Skeletal muscle tissue (tissue), 4 donors: ENCODE measurements around the gene SSRP1. TPM values are rescaled to one million over a fixed set of nuclear protein-coding genes. Genes with fewer than 3 reads are reported as not detected.
"Not testable (repeated sequence)": the region's sequence is repeated elsewhere in the genome, so short reads cannot be mapped to it uniquely, and the experiment has no call there.

ENCODE experiments used
- H3K27ac ChIP-seq: one replicate; pipeline ENCODE4 v1.7.0; 2013; ENCODE audit warnings: mild to moderate bottlenecking, low read depth, low read length, inconsistent platforms
- H3K27me3 ChIP-seq, 3 donors: one replicate each; pipeline ENCODE4 v1.7.0; 2013; ENCODE audit warnings: low read length in 3 of 3; ENCODE audit not compliant: control insufficient read depth in 3 of 3, insufficient read depth in 3 of 3
- H3K36me3 ChIP-seq, 3 donors: one replicate each; pipeline ENCODE4 v1.7.0; 2013; ENCODE audit warnings: low read length in 3 of 3; ENCODE audit not compliant: control insufficient read depth in 3 of 3, insufficient read depth in 3 of 3
- H3K4me1 ChIP-seq, 3 donors: one replicate each; pipeline ENCODE4 v1.7.0; 2013; ENCODE audit warnings: low read length in 3 of 3, mild to moderate bottlenecking in 3 of 3; ENCODE audit not compliant: control insufficient read depth in 3 of 3, insufficient read depth in 3 of 3
- H3K4me3 ChIP-seq, 3 donors: one replicate each; pipeline ENCODE4 v1.7.0; 2013; ENCODE audit warnings: low read length in 3 of 3
- H3K9ac ChIP-seq, 3 donors: one replicate each; pipeline ENCODE4 v1.7.0; 2013; ENCODE audit warnings: low read length in 3 of 3, mild to moderate bottlenecking in 3 of 3, moderate library complexity in 2 of 3, low read depth in 1 of 3
- H3K9me3 ChIP-seq, 3 donors: one replicate each; pipeline ENCODE4 v1.7.0; 2013; ENCODE audit warnings: low read length in 3 of 3; ENCODE audit not compliant: control insufficient read depth in 3 of 3
- total RNA-seq: library from RNA; depleted of rRNA; stranded (reverse); fragments of >200 nt; gene quantifications from one replicate; pipeline ENCODE4 v1.2.3, GENCODE V29; 2014
- donor health status: Osteomylitis.

The SSRP1 gene
- total RNA-seq, 1 donor from 2014 or later: 38.6 TPM

GRCh38 chr11:57341250-57341808, 5.6 kb upstream of the SSRP1 start:
- Histone ChIP-seq H3K27ac (no peak overlapping the region), H3K36me3 (no peaks in the 10 kb centered on the region), H3K9ac (no peak overlapping the region), H3K4me1 (peaks cover under 1 to 7% (median 6%) of the 10 kb centered on the region in 3 donors), H3K4me3 (no peak overlapping the region), H3K27me3 (no peaks in the 10 kb centered on the region), H3K9me3 (no peaks in the 10 kb centered on the region)

GRCh38 chr11:57340039-57340615, 4.4 kb upstream of the SSRP1 start:
- peaks cover 8 to 10% (median 8%) of the 10 kb centered on the region in 3 donors for H3K4me1 ChIP-seq
- H3K4me3 ChIP-seq: no peak overlapping the region
- no peak overlapping the region for H3K9ac ChIP-seq
- no peaks in the 10 kb centered on the region for H3K9me3 ChIP-seq
- no peaks in the 10 kb centered on the region for H3K36me3 ChIP-seq
- H3K27ac ChIP-seq: no peak overlapping the region
- no peaks in the 10 kb centered on the region for H3K27me3 ChIP-seq

- no peaks in the 10 kb centered on the region for H3K9me3 ChIP-seq
- H3K27ac ChIP-seq: no peak overlapping the region
- H3K27me3 ChIP-seq: no peaks in the 10 kb centered on the region
- H3K4me1 ChIP-seq: peaks cover 16 to 18% (median 16%) of the 10 kb centered on the region in 3 donors
- no peak overlapping the region for H3K4me3 ChIP-seq
- peaks cover 0 to 3% (median 2%) of the 10 kb centered on the region in 3 donors for H3K36me3 ChIP-seq
- no peak overlapping the region for H3K9ac ChIP-seq
Observed at GRCh38 chr11:57339328-57339727, 3.6 kb upstream of the SSRP1 start.

- Histone ChIP-seq H3K4me1 (peaks cover 18 to 21% (median 19%) of the 10 kb centered on the region in 3 donors), H3K36me3 (peaks cover 0 to 11% (median 9%) of the 10 kb centered on the region in 3 donors), H3K9ac (no peak within 1 kb of the TSS), H3K9me3 (no peaks in the 10 kb centered on the region), H3K27me3 (no peaks in the 10 kb centered on the region), H3K4me3 (no peak within 1 kb of the TSS), H3K27ac (no peak within 1 kb of the TSS)
Observed at GRCh38 chr11:57338142-57338541, 2.5 kb upstream of the SSRP1 start, which contains the start of gene P2RX3. Gene P2RX3, plus strand, starts transcription at chr11:57338352. Its CDS starts 199 bp downstream, at chr11:57338551.

- not testable (repeated sequence) for H3K4me3 ChIP-seq, H3K27ac ChIP-seq, H3K27me3 ChIP-seq, H3K9me3 ChIP-seq
- H3K36me3 ChIP-seq: peaks cover 11 to 24% (median 22%) of the 10 kb centered on the region in 3 donors
- peak overlapping the region in 1 of 3 donors; percentile 6 for H3K9ac ChIP-seq
- peaks cover 18 to 21% (median 19%) of the 10 kb centered on the region in 3 donors for H3K4me1 ChIP-seq
Observed at GRCh38 chr11:57336856-57337255, 1.2 kb upstream of the SSRP1 start.

GRCh38 chr11:57336111-57336666, 497 bp upstream of the SSRP1 start:
- Histone ChIP-seq H3K27me3 (no peaks in the 10 kb centered on the region), H3K9ac (peak overlapping the region; percentile 75 to 93 (median 81)), H3K9me3 (no peaks in the 10 kb centered on the region), H3K4me3 (peak overlapping the region; percentile 82 to 84 (median 84)), H3K36me3 (peaks cover 18 to 31% (median 28%) of the 10 kb centered on the region in 3 donors), H3K4me1 (peaks cover 18 to 21% (median 19%) of the 10 kb centered on the region in 3 donors), H3K27ac (peak overlapping the region; percentile 82)

GRCh38 chr11:57335023-57335342, 709 bp downstream of the SSRP1 start:
- H3K9me3 ChIP-seq: no peaks in the 10 kb centered on the region
- H3K27ac ChIP-seq: peak overlapping the region; percentile 82
- H3K4me3 ChIP-seq: peak overlapping the region; percentile 82 to 90 (median 90)
- H3K36me3 ChIP-seq: peaks cover 30 to 42% (median 40%) of the 10 kb centered on the region in 3 donors
- no peaks in the 10 kb centered on the region for H3K27me3 ChIP-seq
- peaks cover 16 to 21% (median 19%) of the 10 kb centered on the region in 3 donors for H3K4me1 ChIP-seq
- peak overlapping the region; percentile 76 to 90 (median 88) for H3K9ac ChIP-seq

- H3K27me3 ChIP-seq: no peaks in the 10 kb centered on the region
- no peak overlapping the region for H3K27ac ChIP-seq
- H3K36me3 ChIP-seq: peaks cover 50 to 62% (median 60%) of the 10 kb centered on the region in 3 donors
- peaks cover 15 to 21% (median 19%) of the 10 kb centered on the region in 3 donors for H3K4me1 ChIP-seq
- no peak overlapping the region for H3K9ac ChIP-seq
- H3K4me3 ChIP-seq: no peak overlapping the region
- H3K9me3 ChIP-seq: no peaks in the 10 kb centered on the region
Observed at GRCh38 chr11:57332694-57333440, 2.8 kb downstream of the SSRP1 start.

- Histone ChIP-seq H3K36me3 (peaks cover 58 to 74% (median 72%) of the 10 kb centered on the region in 3 donors), H3K4me3 (no peak overlapping the region), H3K9ac (no peak overlapping the region), H3K27ac (no peak overlapping the region), H3K27me3 (no peaks in the 10 kb centered on the region), H3K9me3 (no peaks in the 10 kb centered on the region), H3K4me1 (peaks cover 16 to 21% (median 21%) of the 10 kb centered on the region in 3 donors)
Observed at GRCh38 chr11:57331720-57332119, 4.0 kb downstream of the SSRP1 start.
